Neural progenitor cell (in vitro differentiated cells): ENCODE measurements around the gene KAT2B. TPM values are rescaled to one million over a fixed set of nuclear protein-coding genes. Genes with fewer than 3 reads are reported as not detected.
A peak's percentile ranks its signal among the peaks of the same experiment; 100 is the strongest.
"Not testable (repeated sequence)": the region's sequence is repeated elsewhere in the genome, so short reads cannot be mapped to it uniquely, and the experiment has no call there.

Source experiments
- DNase-seq: peaks from one replicate; pipeline ENCODE4 v3.0.0-alpha.2; 2016; ENCODE audit warnings: low spot score
- H2AFZ ChIP-seq: fragments of 200-600 bp; sonication (generic); replicated peaks from 2 replicates; pipeline ENCODE4 v1.6.1; 2016; ENCODE audit warnings: antibody characterized with exemption
- H3F3A ChIP-seq: fragments of 200-600 bp; sonication (generic); 2 replicates; pipeline ENCODE4 v1.6.1; 2016; ENCODE audit warnings: antibody characterized with exemption, low read depth
- H3K27ac ChIP-seq: fragments of 200-600 bp; sonication (generic); 2 replicates; pipeline ENCODE4 v1.5.1; 2016; ENCODE audit warnings: mild to moderate bottlenecking
- H3K27me3 ChIP-seq: fragments of 200-600 bp; sonication (generic); 2 replicates; pipeline ENCODE4 v1.6.1; 2016; ENCODE audit warnings: mild to moderate bottlenecking, moderate library complexity
- H3K36me3 ChIP-seq: fragments of 200-600 bp; sonication (generic); 2 replicates; pipeline ENCODE4 v1.5.1; 2016
- H3K4me1 ChIP-seq: fragments of 200-600 bp; sonication (generic); 2 replicates; pipeline ENCODE4 v1.6.1; 2016; ENCODE audit warnings: mixed run types
- H3K4me2 ChIP-seq: fragments of 200-600 bp; sonication (generic); 2 replicates; pipeline ENCODE4 v1.6.1; 2016
- H3K4me3 ChIP-seq: fragments of 200-600 bp; sonication (generic); 2 replicates; pipeline ENCODE4 v1.5.1; 2016
- H3K79me2 ChIP-seq: fragments of 200-600 bp; sonication (generic); 2 replicates; pipeline ENCODE4 v1.6.1; 2016; ENCODE audit warnings: low read depth
- H3K9ac ChIP-seq: fragments of 200-600 bp; sonication (generic); 2 replicates; pipeline ENCODE4 v1.6.1; 2016
- H3K9me3 ChIP-seq: fragments of 200-600 bp; sonication (generic); 2 replicates; pipeline ENCODE4 v1.5.1; 2016; ENCODE audit warnings: low read depth
- H4K20me1 ChIP-seq: fragments of 200-600 bp; sonication (generic); 2 replicates; pipeline ENCODE4 v1.6.1; 2016; ENCODE audit warnings: low read depth
- H3K27ac Mint-ChIP-seq: 3 replicates; pipeline ENCODE4 v1.8.0; 2021; ENCODE audit warnings: mixed read lengths
- H3K27me3 Mint-ChIP-seq: 2 replicates; pipeline ENCODE4 v1.8.0; 2022; ENCODE audit warnings: low read depth, mild to moderate bottlenecking, inconsistent platforms, moderate library complexity, mixed read lengths; ENCODE audit not compliant: insufficient read depth
- H3K36me3 Mint-ChIP-seq: 3 replicates; pipeline ENCODE4 v1.8.0; 2021; ENCODE audit warnings: mixed read lengths
- H3K4me1 Mint-ChIP-seq: 3 replicates; pipeline ENCODE4 v1.8.0; 2021; ENCODE audit warnings: mixed read lengths
- H3K4me3 Mint-ChIP-seq: 3 replicates; pipeline ENCODE4 v1.8.0; 2021; ENCODE audit warnings: mild to moderate bottlenecking, moderate library complexity, mixed read lengths
- H3K9me3 Mint-ChIP-seq: 3 replicates; pipeline ENCODE4 v1.8.0; 2020; ENCODE audit warnings: mixed read lengths
- EZH2 ChIP-seq: fragments of 200-600 bp; sonication (generic); IDR thresholded peaks from 2 replicates; pipeline ENCODE4 v1.6.1; 2017; ENCODE audit warnings: antibody characterized with exemption, mild to moderate bottlenecking, moderate library complexity
- EZH2phosphoT487 ChIP-seq: fragments of 200-600 bp; sonication (generic); IDR thresholded peaks from 2 replicates; pipeline ENCODE4 v1.6.1; 2017; ENCODE audit warnings: antibody characterized with exemption
- total RNA-seq: library from RNA; depleted of rRNA; stranded (reverse); fragments of >200 nt; gene quantifications from 2 replicates; pipeline ENCODE4 v1.2.3, GENCODE V29; 2015; ENCODE audit warnings: low replicate concordance
- TF ChIP-seq, protein P1 (sequence below): fragments of 200-600 bp; sonication (generic); IDR thresholded peaks from 2 replicates; pipeline ENCODE4 v1.5.1; 2017; ENCODE audit warnings: antibody characterized with exemption, mild to moderate bottlenecking

KAT2B gene
- total RNA-seq, 1 donor from 2014 or later = 21.6 TPM

GRCh38 chr3:20028905-20029331 lies 11.3 kb upstream of the KAT2B start:
- no peaks in the 10 kb centered on the region for H3K27me3 Mint-ChIP-seq
- Histone ChIP-seq H3K9me3 (no peaks in the 10 kb centered on the region), H3K36me3 (no peaks in the 10 kb centered on the region), H3K4me2 (peak overlapping the region; percentile 3), H4K20me1 (no peaks in the 10 kb centered on the region), H3K79me2 (no peaks in the 10 kb centered on the region), H3K9ac (no peak overlapping the region), H3K4me1 (peaks cover 12% of the 10 kb centered on the region), H3F3A (peaks cover 29% of the 10 kb centered on the region), H3K27ac (peak overlapping the region; percentile 66), H3K4me3 (no peak overlapping the region), H2AFZ (no peak overlapping the region), H3K27me3 (no peaks in the 10 kb centered on the region)
- peak; percentile 55 for DNase-seq
- H3K4me3 Mint-ChIP-seq = no peak overlapping the region
- H3K4me1 Mint-ChIP-seq = peaks cover 9% of the 10 kb centered on the region
- no peaks in the 10 kb centered on the region for H3K36me3 Mint-ChIP-seq
- H3K27ac Mint-ChIP-seq = no peak overlapping the region
- TF ChIP-seq, protein P1, sequence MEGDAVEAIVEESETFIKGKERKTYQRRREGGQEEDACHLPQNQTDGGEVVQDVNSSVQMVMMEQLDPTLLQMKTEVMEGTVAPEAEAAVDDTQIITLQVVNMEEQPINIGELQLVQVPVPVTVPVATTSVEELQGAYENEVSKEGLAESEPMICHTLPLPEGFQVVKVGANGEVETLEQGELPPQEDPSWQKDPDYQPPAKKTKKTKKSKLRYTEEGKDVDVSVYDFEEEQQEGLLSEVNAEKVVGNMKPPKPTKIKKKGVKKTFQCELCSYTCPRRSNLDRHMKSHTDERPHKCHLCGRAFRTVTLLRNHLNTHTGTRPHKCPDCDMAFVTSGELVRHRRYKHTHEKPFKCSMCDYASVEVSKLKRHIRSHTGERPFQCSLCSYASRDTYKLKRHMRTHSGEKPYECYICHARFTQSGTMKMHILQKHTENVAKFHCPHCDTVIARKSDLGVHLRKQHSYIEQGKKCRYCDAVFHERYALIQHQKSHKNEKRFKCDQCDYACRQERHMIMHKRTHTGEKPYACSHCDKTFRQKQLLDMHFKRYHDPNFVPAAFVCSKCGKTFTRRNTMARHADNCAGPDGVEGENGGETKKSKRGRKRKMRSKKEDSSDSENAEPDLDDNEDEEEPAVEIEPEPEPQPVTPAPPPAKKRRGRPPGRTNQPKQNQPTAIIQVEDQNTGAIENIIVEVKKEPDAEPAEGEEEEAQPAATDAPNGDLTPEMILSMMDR = no peak
- TF ChIP-seq EZH2phosphoT487 = no peak
- no peak for TF ChIP-seq EZH2
- no peaks in the 10 kb centered on the region for H3K9me3 Mint-ChIP-seq

DNA sequence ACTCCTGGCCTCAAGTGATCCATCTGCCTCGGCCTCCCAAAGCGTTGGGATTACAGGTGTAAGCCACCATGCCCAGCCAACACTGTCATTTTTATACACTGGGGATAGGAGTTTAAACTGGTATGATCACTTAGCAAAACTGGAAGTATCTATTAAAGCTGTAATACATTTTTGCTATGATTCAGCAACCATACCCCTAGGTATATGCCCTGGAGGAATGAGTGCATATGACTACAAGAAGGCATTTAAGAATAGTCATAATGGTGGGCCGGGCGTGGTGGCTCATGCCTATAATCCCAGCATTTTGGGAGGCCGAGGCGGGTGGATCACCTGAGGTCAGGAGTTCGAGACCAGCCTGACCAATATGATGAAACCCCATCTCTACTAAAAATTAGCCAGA lies 8.3 kb upstream of the KAT2B start:
- H3K27me3 ChIP-seq, DNase-seq, H2AFZ ChIP-seq, H3K36me3 ChIP-seq, H3K27ac ChIP-seq, H3K36me3 Mint-ChIP-seq, H3K9me3 Mint-ChIP-seq, H3K27ac Mint-ChIP-seq, H3K9me3 ChIP-seq, H4K20me1 ChIP-seq, H3K4me1 Mint-ChIP-seq, H3K27me3 Mint-ChIP-seq, H3K4me2 ChIP-seq, H3K79me2 ChIP-seq, H3K4me3 Mint-ChIP-seq, H3K4me3 ChIP-seq, H3K9ac ChIP-seq, H3K4me1 ChIP-seq: not testable (repeated sequence)
- peaks cover 22% of the 10 kb centered on the region for H3F3A ChIP-seq

- TF ChIP-seq EZH2phosphoT487 (no peak), EZH2 (no peak)
- TF ChIP-seq, protein P1 = no peak
- Mint-ChIP-seq H3K27me3 (no peaks in the 10 kb centered on the region), H3K4me3 (no peak overlapping the region), H3K27ac (no peak overlapping the region), H3K36me3 (no peaks in the 10 kb centered on the region), H3K9me3 (no peaks in the 10 kb centered on the region), H3K4me1 (peaks cover 10% of the 10 kb centered on the region)
- no peaks in the 10 kb centered on the region for H3K9me3 ChIP-seq
- H3K4me3 ChIP-seq = no peak overlapping the region
- no peaks in the 10 kb centered on the region for H3K36me3 ChIP-seq
- no peak for DNase-seq
- H3K4me2 ChIP-seq = no peak overlapping the region
- H3K27me3 ChIP-seq = no peaks in the 10 kb centered on the region
- no peak overlapping the region for H2AFZ ChIP-seq
- peaks cover 19% of the 10 kb centered on the region for H3K4me1 ChIP-seq
- H3F3A ChIP-seq = peaks cover 29% of the 10 kb centered on the region
- H3K79me2 ChIP-seq = no peaks in the 10 kb centered on the region
- no peak overlapping the region for H3K9ac ChIP-seq
- no peaks in the 10 kb centered on the region for H4K20me1 ChIP-seq
- H3K27ac ChIP-seq = no peak overlapping the region
These were observed 5.2 kb upstream of the KAT2B start for GRCh38 chr3:20035019-20035418.

- Histone ChIP-seq H3K4me2 (no peak overlapping the region), H3K79me2 (peaks cover 14% of the 10 kb centered on the region), H3F3A (peaks cover 43% of the 10 kb centered on the region), H4K20me1 (peaks cover 15% of the 10 kb centered on the region), H3K4me3 (no peak overlapping the region), H3K4me1 (peaks cover 26% of the 10 kb centered on the region), H3K27ac (no peak overlapping the region), H3K27me3 (no peaks in the 10 kb centered on the region), H3K9ac (no peak overlapping the region), H2AFZ (no peak overlapping the region), H3K9me3 (no peaks in the 10 kb centered on the region), H3K36me3 (no peaks in the 10 kb centered on the region)
- Mint-ChIP-seq H3K27me3 (no peaks in the 10 kb centered on the region), H3K36me3 (no peaks in the 10 kb centered on the region), H3K9me3 (no peaks in the 10 kb centered on the region), H3K27ac (no peak overlapping the region), H3K4me1 (peaks cover 22% of the 10 kb centered on the region), H3K4me3 (no peak overlapping the region)
- no peak for DNase-seq
- no peak for TF ChIP-seq EZH2
- TF ChIP-seq, protein P1 = no peak
- no peak for TF ChIP-seq EZH2phosphoT487
These were observed 2.8 kb upstream of the KAT2B start for GRCh38 chr3:20037255-20037996.
